Vagina (tissue), 2 donors: Measurements from ENCODE around the gene MARCHF3.

Source experiments
- POLR2AphosphoS5 ChIP-seq, 2 donors: sonication (generic); formaldehyde crosslinking; IDR thresholded peaks; one replicate each; pipeline ENCODE4 v1.9.0; 2017; ENCODE audit warnings: antibody characterized with exemption in 2 of 2, mild to moderate bottlenecking in 2 of 2, low read depth in 1 of 2; ENCODE audit not compliant: insufficient read depth in 1 of 2
- TF ChIP-seq, protein P1 (sequence below), 3 experiments: fragments of 450-650 bp in 2 of 3; fragments of 200-600 bp in 1 of 3; sonication (generic) in 1 of 3; IDR thresholded peaks; one replicate each; pipeline ENCODE4 v1.5.1; 2017 to 2019; ENCODE audit warnings: antibody characterized with exemption in 3 of 3, mild to moderate bottlenecking in 2 of 3, moderate library complexity in 2 of 3

DNA sequence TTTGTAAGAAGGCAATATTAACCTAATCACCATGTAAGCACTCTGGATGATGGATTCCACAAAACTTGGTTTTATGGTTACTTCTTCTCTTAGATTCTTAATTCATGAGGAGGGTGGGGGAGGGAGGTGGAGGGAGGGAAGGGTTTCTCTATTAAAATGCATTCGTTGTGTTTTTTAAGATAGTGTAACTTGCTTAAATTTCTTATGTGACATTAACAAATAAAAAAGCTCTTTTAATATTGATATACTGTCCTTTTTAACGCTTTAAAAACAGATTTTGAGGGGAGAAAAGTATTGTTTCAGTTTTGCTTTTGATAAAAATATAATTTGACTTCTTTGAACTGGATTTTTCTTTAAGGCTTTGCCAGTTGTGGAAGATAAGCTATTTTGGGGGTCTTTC lies 193.6 kb downstream of the MARCHF3 start:
- TF ChIP-seq, protein P1, sequence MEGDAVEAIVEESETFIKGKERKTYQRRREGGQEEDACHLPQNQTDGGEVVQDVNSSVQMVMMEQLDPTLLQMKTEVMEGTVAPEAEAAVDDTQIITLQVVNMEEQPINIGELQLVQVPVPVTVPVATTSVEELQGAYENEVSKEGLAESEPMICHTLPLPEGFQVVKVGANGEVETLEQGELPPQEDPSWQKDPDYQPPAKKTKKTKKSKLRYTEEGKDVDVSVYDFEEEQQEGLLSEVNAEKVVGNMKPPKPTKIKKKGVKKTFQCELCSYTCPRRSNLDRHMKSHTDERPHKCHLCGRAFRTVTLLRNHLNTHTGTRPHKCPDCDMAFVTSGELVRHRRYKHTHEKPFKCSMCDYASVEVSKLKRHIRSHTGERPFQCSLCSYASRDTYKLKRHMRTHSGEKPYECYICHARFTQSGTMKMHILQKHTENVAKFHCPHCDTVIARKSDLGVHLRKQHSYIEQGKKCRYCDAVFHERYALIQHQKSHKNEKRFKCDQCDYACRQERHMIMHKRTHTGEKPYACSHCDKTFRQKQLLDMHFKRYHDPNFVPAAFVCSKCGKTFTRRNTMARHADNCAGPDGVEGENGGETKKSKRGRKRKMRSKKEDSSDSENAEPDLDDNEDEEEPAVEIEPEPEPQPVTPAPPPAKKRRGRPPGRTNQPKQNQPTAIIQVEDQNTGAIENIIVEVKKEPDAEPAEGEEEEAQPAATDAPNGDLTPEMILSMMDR (IDR thresholded peaks at IDR 0.05): no peak
- TF ChIP-seq POLR2AphosphoS5 (IDR thresholded peaks at IDR 0.05; ENCODE audit: insufficient read depth in 1 of 2, low read depth in 1 of 2): no peak
